Glutamatergic neuron (in vitro differentiated cells): ENCODE data around the gene MRPL1. TPM values are rescaled to one million over a fixed set of nuclear protein-coding genes. Genes with fewer than 3 reads are reported as not detected.

Experiments used
- DNase-seq: peaks from one replicate; pipeline ENCODE4 v3.0.0; 2022
- H3K27ac Mint-ChIP-seq: one replicate; pipeline ENCODE4 v1.8.0; 2020; ENCODE audit warnings: mild to moderate bottlenecking, mixed read lengths, inconsistent platforms; ENCODE audit not compliant: unreplicated experiment
- H3K27me3 Mint-ChIP-seq: one replicate; pipeline ENCODE4 v1.8.0; 2020; ENCODE audit warnings: mild to moderate bottlenecking, moderate library complexity, mixed read lengths, inconsistent platforms; ENCODE audit not compliant: unreplicated experiment
- H3K36me3 Mint-ChIP-seq: one replicate; pipeline ENCODE4 v1.8.0; 2020; ENCODE audit warnings: mild to moderate bottlenecking, mixed read lengths, inconsistent platforms; ENCODE audit not compliant: unreplicated experiment
- H3K4me1 Mint-ChIP-seq: one replicate; pipeline ENCODE4 v1.8.0; 2020; ENCODE audit warnings: mild to moderate bottlenecking, low read depth, mixed read lengths, inconsistent platforms; ENCODE audit not compliant: unreplicated experiment
- H3K4me3 Mint-ChIP-seq: one replicate; pipeline ENCODE4 v1.8.0; 2020; ENCODE audit warnings: mild to moderate bottlenecking, mixed read lengths, inconsistent platforms; ENCODE audit not compliant: unreplicated experiment
- H3K9me3 Mint-ChIP-seq: one replicate; pipeline ENCODE4 v1.8.0; 2020; ENCODE audit warnings: mild to moderate bottlenecking, moderate library complexity, mixed read lengths, inconsistent platforms; ENCODE audit not compliant: unreplicated experiment
- total RNA-seq: library from RNA; stranded (reverse); fragmentation: NEBNext Ultra II Directional; extraction: Animal tissue kit (Norgen Biotek cat#: 25700); gene quantifications from one replicate; pipeline ENCODE4 v1.2.1, GENCODE V29; 2021; ENCODE audit not compliant: unreplicated experiment
- TF ChIP-seq, protein P1 (sequence below): fragments of 200-600 bp; sonication (generic); IDR thresholded peaks from one replicate; pipeline ENCODE4 v1.5.0; 2021; ENCODE audit not compliant: partially characterized antibody, unreplicated experiment

MRPL1 gene
- total RNA-seq, 1 donor from 2014 or later, result 20.1 TPM

DNA sequence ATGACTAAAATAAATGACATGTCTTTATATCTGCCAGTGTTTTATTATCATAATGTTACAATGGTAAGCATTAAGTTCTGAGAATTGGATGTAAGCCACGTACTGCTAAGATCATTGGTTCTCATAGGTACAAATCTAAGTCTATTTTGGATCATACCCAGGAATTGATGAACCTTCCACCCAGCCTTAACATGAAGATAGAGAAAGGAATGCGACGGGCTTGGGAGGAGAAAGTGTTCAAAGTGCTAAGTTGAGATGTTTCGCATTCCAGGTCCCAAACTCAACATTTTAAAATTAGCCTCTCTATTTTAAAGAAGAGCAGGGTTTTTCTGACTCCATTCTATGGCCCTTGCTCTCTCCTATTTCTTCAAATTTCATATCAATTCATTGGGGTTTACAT is 139.6 kb downstream of the MRPL1 start:
- TF ChIP-seq, protein P1, sequence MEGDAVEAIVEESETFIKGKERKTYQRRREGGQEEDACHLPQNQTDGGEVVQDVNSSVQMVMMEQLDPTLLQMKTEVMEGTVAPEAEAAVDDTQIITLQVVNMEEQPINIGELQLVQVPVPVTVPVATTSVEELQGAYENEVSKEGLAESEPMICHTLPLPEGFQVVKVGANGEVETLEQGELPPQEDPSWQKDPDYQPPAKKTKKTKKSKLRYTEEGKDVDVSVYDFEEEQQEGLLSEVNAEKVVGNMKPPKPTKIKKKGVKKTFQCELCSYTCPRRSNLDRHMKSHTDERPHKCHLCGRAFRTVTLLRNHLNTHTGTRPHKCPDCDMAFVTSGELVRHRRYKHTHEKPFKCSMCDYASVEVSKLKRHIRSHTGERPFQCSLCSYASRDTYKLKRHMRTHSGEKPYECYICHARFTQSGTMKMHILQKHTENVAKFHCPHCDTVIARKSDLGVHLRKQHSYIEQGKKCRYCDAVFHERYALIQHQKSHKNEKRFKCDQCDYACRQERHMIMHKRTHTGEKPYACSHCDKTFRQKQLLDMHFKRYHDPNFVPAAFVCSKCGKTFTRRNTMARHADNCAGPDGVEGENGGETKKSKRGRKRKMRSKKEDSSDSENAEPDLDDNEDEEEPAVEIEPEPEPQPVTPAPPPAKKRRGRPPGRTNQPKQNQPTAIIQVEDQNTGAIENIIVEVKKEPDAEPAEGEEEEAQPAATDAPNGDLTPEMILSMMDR, result no peak
- DNase-seq, result no peak
- Mint-ChIP-seq H3K27me3 (no peaks in the 10 kb centered on the region), H3K9me3 (no peaks in the 10 kb centered on the region), H3K4me3 (no peak overlapping the region), H3K27ac (no peak overlapping the region), H3K36me3 (peaks cover 5% of the 10 kb centered on the region), H3K4me1 (no peaks in the 10 kb centered on the region)

Other genes starting within 250 kb of the MRPL1 start
- 11.9 TPM for gene CNOT6L, start 43.5 kb upstream of the MRPL1 start, total RNA-seq
- gene FRAS1, start 194.5 kb downstream of the MRPL1 start, total RNA-seq, result 18.7 TPM